PC-3 (cell line): ENCODE data around the gene IL24.

Experiments used
- EZH2 ChIP-seq: fragments of 300-600 bp; sonication (generic); IDR thresholded peaks from one replicate; pipeline ENCODE4 v1.6.1; 2017; ENCODE audit warnings: antibody characterized with exemption, mild to moderate bottlenecking, low read length; ENCODE audit not compliant: unreplicated experiment
- EZH2phosphoT487 ChIP-seq: fragments of 300-600 bp; sonication (generic); IDR thresholded peaks from 2 replicates; pipeline ENCODE4 v1.6.1; 2018; ENCODE audit warnings: mild to moderate bottlenecking, antibody characterized with exemption, low read length, borderline replicate concordance
- TF ChIP-seq, protein P1 (sequence below): fragments of 300-600 bp; sonication (generic); conservative IDR thresholded peaks from 2 replicates; pipeline ENCODE4 v1.5.1; 2017; ENCODE audit warnings: antibody characterized with exemption, low read depth, mild to moderate bottlenecking, low read length

DNA sequence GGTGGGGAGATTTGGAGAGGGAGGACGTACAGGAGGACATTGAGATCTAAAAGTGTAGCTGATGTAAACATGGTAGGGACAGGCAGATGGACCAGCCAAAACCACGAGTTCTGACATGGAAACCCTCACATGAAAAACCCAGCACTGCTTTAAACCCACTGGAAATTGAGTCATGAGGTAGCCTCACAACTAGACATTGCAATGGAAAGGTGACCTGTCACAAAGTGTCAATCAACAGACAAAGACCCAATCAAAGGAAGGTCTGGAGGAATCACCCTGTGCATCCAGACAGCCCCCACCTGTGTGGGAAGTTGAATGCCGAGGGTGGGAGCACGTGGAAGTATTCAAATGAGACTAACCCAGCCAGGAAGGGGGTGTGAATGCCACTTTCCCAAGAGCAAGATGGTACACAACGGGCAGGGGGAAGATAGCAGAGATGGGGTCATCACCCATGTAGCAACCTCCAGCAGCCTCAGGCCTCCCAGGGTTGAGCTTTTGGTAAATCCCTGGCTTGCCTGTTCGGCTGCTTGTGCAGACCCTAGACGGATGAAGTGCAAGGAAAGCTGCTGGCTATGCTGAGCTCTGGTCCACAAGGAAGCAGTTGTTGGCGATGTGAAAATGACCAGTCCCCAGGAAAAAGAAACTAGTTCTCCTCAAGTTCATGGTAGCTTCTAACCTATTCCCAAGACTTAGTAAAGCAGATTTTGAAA is 18.9 kb downstream of the IL24 start:
- no peak for TF ChIP-seq EZH2phosphoT487
- TF ChIP-seq, protein P1, sequence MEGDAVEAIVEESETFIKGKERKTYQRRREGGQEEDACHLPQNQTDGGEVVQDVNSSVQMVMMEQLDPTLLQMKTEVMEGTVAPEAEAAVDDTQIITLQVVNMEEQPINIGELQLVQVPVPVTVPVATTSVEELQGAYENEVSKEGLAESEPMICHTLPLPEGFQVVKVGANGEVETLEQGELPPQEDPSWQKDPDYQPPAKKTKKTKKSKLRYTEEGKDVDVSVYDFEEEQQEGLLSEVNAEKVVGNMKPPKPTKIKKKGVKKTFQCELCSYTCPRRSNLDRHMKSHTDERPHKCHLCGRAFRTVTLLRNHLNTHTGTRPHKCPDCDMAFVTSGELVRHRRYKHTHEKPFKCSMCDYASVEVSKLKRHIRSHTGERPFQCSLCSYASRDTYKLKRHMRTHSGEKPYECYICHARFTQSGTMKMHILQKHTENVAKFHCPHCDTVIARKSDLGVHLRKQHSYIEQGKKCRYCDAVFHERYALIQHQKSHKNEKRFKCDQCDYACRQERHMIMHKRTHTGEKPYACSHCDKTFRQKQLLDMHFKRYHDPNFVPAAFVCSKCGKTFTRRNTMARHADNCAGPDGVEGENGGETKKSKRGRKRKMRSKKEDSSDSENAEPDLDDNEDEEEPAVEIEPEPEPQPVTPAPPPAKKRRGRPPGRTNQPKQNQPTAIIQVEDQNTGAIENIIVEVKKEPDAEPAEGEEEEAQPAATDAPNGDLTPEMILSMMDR, result no peak
- no peak for TF ChIP-seq EZH2
